ENCODE data around the gene PTPRN2.

- TF ChIP-seq CEBPB (IDR thresholded peaks at IDR 0.05; ENCODE audit: low read depth, low read length) (no peak), JUN (IDR thresholded peaks at IDR 0.05; ENCODE audit: low read depth, low read length) (no peak), YY1 (IDR thresholded peaks at IDR 0.05; ENCODE audit: low read depth, low read length) (no peak), EP300 (IDR thresholded peaks at IDR 0.05; ENCODE audit: borderline replicate concordance in 1 of 2, low read depth in 2 of 2, low read length in 2 of 2) (no peak), TCF12 (IDR thresholded peaks at IDR 0.05; ENCODE audit: low read depth, low read length) (no peak)
- TF ChIP-seq, protein P1, sequence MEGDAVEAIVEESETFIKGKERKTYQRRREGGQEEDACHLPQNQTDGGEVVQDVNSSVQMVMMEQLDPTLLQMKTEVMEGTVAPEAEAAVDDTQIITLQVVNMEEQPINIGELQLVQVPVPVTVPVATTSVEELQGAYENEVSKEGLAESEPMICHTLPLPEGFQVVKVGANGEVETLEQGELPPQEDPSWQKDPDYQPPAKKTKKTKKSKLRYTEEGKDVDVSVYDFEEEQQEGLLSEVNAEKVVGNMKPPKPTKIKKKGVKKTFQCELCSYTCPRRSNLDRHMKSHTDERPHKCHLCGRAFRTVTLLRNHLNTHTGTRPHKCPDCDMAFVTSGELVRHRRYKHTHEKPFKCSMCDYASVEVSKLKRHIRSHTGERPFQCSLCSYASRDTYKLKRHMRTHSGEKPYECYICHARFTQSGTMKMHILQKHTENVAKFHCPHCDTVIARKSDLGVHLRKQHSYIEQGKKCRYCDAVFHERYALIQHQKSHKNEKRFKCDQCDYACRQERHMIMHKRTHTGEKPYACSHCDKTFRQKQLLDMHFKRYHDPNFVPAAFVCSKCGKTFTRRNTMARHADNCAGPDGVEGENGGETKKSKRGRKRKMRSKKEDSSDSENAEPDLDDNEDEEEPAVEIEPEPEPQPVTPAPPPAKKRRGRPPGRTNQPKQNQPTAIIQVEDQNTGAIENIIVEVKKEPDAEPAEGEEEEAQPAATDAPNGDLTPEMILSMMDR (IDR thresholded peaks at IDR 0.05; ENCODE audit: control extremely low read depth in 1 of 3, insufficient read depth in 1 of 3, low read depth in 1 of 3, low read length in 3 of 3), result no peak
Measured at GRCh38 chr7:158274996-158275395, 312.6 kb downstream of the PTPRN2 start.

All from H1 (cell line).